Measurements from ENCODE around the gene STC2. TPM values are rescaled to one million over a fixed set of nuclear protein-coding genes. Genes with fewer than 3 reads are reported as not detected.

The STC2 gene
- total and polyA plus RNA-seq, 2 of the 8 experiments (the other 6 are each of a cell fraction or from before 2014, with no cell fraction given): 26.4 to 53.1 TPM

DNA sequence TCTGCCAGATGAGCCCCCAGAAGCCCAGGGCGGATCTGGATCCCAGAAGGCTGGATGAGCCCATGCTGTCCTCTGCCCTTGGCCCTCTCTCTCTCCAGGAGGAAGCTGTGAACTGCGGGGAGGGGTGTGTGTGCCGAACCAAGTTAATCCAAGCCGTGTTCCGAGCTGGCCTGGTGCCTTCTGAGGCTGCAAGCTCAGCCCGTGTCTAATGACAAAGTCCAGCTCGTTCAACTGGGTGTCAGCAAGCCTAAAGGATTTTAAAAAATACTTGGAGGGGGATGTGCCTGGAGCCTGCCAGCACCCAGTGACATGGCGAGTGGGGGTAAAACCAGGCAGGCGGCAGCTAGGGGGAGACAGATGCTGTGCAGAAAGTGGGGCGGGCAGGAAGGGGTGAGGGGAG is 8.0 kb downstream of the STC2 start (continued):
- TF ChIP-seq, protein P1, sequence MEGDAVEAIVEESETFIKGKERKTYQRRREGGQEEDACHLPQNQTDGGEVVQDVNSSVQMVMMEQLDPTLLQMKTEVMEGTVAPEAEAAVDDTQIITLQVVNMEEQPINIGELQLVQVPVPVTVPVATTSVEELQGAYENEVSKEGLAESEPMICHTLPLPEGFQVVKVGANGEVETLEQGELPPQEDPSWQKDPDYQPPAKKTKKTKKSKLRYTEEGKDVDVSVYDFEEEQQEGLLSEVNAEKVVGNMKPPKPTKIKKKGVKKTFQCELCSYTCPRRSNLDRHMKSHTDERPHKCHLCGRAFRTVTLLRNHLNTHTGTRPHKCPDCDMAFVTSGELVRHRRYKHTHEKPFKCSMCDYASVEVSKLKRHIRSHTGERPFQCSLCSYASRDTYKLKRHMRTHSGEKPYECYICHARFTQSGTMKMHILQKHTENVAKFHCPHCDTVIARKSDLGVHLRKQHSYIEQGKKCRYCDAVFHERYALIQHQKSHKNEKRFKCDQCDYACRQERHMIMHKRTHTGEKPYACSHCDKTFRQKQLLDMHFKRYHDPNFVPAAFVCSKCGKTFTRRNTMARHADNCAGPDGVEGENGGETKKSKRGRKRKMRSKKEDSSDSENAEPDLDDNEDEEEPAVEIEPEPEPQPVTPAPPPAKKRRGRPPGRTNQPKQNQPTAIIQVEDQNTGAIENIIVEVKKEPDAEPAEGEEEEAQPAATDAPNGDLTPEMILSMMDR (IDR thresholded peaks at IDR 0.05; ENCODE audit: control extremely low read depth in 1 of 3, insufficient read depth in 1 of 3, low read depth in 1 of 3, low read length in 3 of 3): peak in 2 of 3 experiments; percentile 12 to 30; a peak in 1 of 4 replicates
- TF ChIP-seq JUND (IDR thresholded peaks at IDR 0.05; ENCODE audit: low read length) (no peak), TCF12 (IDR thresholded peaks at IDR 0.05; ENCODE audit: low read depth, low read length) (no peak), KDM1A (IDR thresholded peaks at IDR 0.05; ENCODE audit: borderline replicate concordance, low read length) (no peak), RXRA (IDR thresholded peaks at IDR 0.05; ENCODE audit: insufficient read depth, low read depth, low read length) (no peak), KDM5A (IDR thresholded peaks at IDR 0.05; ENCODE audit: low read length) (no peak)
- TF ChIP-seq, protein P2, sequence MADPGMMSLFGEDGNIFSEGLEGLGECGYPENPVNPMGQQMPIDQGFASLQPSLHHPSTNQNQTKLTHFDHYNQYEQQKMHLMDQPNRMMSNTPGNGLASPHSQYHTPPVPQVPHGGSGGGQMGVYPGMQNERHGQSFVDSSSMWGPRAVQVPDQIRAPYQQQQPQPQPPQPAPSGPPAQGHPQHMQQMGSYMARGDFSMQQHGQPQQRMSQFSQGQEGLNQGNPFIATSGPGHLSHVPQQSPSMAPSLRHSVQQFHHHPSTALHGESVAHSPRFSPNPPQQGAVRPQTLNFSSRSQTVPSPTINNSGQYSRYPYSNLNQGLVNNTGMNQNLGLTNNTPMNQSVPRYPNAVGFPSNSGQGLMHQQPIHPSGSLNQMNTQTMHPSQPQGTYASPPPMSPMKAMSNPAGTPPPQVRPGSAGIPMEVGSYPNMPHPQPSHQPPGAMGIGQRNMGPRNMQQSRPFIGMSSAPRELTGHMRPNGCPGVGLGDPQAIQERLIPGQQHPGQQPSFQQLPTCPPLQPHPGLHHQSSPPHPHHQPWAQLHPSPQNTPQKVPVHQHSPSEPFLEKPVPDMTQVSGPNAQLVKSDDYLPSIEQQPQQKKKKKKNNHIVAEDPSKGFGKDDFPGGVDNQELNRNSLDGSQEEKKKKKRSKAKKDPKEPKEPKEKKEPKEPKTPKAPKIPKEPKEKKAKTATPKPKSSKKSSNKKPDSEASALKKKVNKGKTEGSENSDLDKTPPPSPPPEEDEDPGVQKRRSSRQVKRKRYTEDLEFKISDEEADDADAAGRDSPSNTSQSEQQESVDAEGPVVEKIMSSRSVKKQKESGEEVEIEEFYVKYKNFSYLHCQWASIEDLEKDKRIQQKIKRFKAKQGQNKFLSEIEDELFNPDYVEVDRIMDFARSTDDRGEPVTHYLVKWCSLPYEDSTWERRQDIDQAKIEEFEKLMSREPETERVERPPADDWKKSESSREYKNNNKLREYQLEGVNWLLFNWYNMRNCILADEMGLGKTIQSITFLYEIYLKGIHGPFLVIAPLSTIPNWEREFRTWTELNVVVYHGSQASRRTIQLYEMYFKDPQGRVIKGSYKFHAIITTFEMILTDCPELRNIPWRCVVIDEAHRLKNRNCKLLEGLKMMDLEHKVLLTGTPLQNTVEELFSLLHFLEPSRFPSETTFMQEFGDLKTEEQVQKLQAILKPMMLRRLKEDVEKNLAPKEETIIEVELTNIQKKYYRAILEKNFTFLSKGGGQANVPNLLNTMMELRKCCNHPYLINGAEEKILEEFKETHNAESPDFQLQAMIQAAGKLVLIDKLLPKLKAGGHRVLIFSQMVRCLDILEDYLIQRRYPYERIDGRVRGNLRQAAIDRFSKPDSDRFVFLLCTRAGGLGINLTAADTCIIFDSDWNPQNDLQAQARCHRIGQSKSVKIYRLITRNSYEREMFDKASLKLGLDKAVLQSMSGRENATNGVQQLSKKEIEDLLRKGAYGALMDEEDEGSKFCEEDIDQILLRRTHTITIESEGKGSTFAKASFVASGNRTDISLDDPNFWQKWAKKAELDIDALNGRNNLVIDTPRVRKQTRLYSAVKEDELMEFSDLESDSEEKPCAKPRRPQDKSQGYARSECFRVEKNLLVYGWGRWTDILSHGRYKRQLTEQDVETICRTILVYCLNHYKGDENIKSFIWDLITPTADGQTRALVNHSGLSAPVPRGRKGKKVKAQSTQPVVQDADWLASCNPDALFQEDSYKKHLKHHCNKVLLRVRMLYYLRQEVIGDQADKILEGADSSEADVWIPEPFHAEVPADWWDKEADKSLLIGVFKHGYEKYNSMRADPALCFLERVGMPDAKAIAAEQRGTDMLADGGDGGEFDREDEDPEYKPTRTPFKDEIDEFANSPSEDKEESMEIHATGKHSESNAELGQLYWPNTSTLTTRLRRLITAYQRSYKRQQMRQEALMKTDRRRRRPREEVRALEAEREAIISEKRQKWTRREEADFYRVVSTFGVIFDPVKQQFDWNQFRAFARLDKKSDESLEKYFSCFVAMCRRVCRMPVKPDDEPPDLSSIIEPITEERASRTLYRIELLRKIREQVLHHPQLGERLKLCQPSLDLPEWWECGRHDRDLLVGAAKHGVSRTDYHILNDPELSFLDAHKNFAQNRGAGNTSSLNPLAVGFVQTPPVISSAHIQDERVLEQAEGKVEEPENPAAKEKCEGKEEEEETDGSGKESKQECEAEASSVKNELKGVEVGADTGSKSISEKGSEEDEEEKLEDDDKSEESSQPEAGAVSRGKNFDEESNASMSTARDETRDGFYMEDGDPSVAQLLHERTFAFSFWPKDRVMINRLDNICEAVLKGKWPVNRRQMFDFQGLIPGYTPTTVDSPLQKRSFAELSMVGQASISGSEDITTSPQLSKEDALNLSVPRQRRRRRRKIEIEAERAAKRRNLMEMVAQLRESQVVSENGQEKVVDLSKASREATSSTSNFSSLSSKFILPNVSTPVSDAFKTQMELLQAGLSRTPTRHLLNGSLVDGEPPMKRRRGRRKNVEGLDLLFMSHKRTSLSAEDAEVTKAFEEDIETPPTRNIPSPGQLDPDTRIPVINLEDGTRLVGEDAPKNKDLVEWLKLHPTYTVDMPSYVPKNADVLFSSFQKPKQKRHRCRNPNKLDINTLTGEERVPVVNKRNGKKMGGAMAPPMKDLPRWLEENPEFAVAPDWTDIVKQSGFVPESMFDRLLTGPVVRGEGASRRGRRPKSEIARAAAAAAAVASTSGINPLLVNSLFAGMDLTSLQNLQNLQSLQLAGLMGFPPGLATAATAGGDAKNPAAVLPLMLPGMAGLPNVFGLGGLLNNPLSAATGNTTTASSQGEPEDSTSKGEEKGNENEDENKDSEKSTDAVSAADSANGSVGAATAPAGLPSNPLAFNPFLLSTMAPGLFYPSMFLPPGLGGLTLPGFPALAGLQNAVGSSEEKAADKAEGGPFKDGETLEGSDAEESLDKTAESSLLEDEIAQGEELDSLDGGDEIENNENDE (IDR thresholded peaks at IDR 0.05; ENCODE audit: insufficient replicate concordance, low read length): no peak
